Measurements from ENCODE around the gene PML. TPM values are rescaled to one million over a fixed set of nuclear protein-coding genes. Genes with fewer than 3 reads are reported as not detected.

PML gene
- total RNA-seq, 1 donor from 2014 or later: 19.1 TPM

- peaks cover 18% of the 10 kb centered on the region for H3K36me3 ChIP-seq
- intact Hi-C loops (cut with micrococcal nuclease): no loop called here
- peak overlapping the region; percentile 100 for H3K27ac ChIP-seq (replicated peaks)
- DNase-seq: no peak
- H3K27me3 ChIP-seq (ENCODE audit: low read depth): no peaks in the 10 kb centered on the region
- no peaks in the 10 kb centered on the region for H3K9me3 ChIP-seq (replicated peaks)
- TF ChIP-seq CTCF (IDR thresholded peaks at IDR 0.05; ENCODE audit: borderline replicate concordance): no peak
- H3K4me3 ChIP-seq: no peak overlapping the region
- H3K4me1 ChIP-seq: peaks cover 89% of the 10 kb centered on the region
Measured at GRCh38 chr15:73984208-73984979, 10.1 kb upstream of the PML start.

- DNase-seq: no peak
- H3K9me3 ChIP-seq (replicated peaks): no peaks in the 10 kb centered on the region
- H3K4me1 ChIP-seq: peaks cover 98% of the 10 kb centered on the region
- H3K4me3 ChIP-seq: no peak overlapping the region
- intact Hi-C loops (cut with micrococcal nuclease): no loop called here
- peaks cover 18% of the 10 kb centered on the region for H3K36me3 ChIP-seq
- H3K27me3 ChIP-seq (ENCODE audit: low read depth): no peaks in the 10 kb centered on the region
- H3K27ac ChIP-seq (replicated peaks): peak overlapping the region; percentile 100
- no peak for TF ChIP-seq CTCF (IDR thresholded peaks at IDR 0.05; ENCODE audit: borderline replicate concordance)
Measured at GRCh38 chr15:73985101-73985873, 9.2 kb upstream of the PML start.

GRCh38 chr15:73986055-73986775 lies 8.3 kb upstream of the PML start:
- H3K27ac ChIP-seq (replicated peaks): peak overlapping the region; percentile 100
- peaks cover 100% of the 10 kb centered on the region for H3K4me1 ChIP-seq
- H3K9me3 ChIP-seq (replicated peaks): no peaks in the 10 kb centered on the region
- peaks cover 18% of the 10 kb centered on the region for H3K36me3 ChIP-seq
- DNase-seq: no peak
- no peaks in the 10 kb centered on the region for H3K27me3 ChIP-seq (ENCODE audit: low read depth)
- intact Hi-C loops (cut with micrococcal nuclease): no loop called here
- H3K4me3 ChIP-seq: no peak overlapping the region
- TF ChIP-seq CTCF (IDR thresholded peaks at IDR 0.05; ENCODE audit: borderline replicate concordance): no peak

- no peak overlapping the region for H3K4me3 ChIP-seq
- no peaks in the 10 kb centered on the region for H3K9me3 ChIP-seq (replicated peaks)
- no peak for TF ChIP-seq CTCF (IDR thresholded peaks at IDR 0.05; ENCODE audit: borderline replicate concordance)
- intact Hi-C loops (cut with micrococcal nuclease): no loop called here
- peaks cover 18% of the 10 kb centered on the region for H3K36me3 ChIP-seq
- H3K27ac ChIP-seq (replicated peaks): peak overlapping the region; percentile 100
- no peak for DNase-seq
- H3K27me3 ChIP-seq (ENCODE audit: low read depth): no peaks in the 10 kb centered on the region
- peaks cover 100% of the 10 kb centered on the region for H3K4me1 ChIP-seq
Measured at GRCh38 chr15:73986776-73987056, 7.8 kb upstream of the PML start.

GRCh38 chr15:73987250-73987649 lies 7.3 kb upstream of the PML start:
- Histone ChIP-seq H3K4me3 (no peak overlapping the region), H3K27me3 (ENCODE audit: low read depth) (no peaks in the 10 kb centered on the region), H3K36me3 (peaks cover 18% of the 10 kb centered on the region), H3K27ac (replicated peaks) (peak overlapping the region; percentile 100), H3K9me3 (replicated peaks) (no peaks in the 10 kb centered on the region), H3K4me1 (peaks cover 98% of the 10 kb centered on the region)
- TF ChIP-seq CTCF (IDR thresholded peaks at IDR 0.05; ENCODE audit: borderline replicate concordance): no peak
- intact Hi-C loops (cut with micrococcal nuclease): no loop called here
- DNase-seq: no peak
